ENCODE measurements around the gene PRTG. TPM values are rescaled to one million over a fixed set of nuclear protein-coding genes. Genes with fewer than 3 reads are reported as not detected.

Gene PRTG
- total RNA-seq, 1 experiment from 2014 or later, result 11.4 TPM

- 0 out of 2 replicates have a peak, but pooled peaks cover 4% of the 10 kb centered on the region for H3K36me3 ChIP-seq (ENCODE audit: control insufficient read depth, insufficient read depth, low read length)
- TF ChIP-seq SIN3A (IDR thresholded peaks at IDR 0.05; ENCODE audit: borderline replicate concordance, insufficient read depth, low read depth, low read length) (no peak), POLR2AphosphoS5 (IDR thresholded peaks at IDR 0.05; ENCODE audit: low read depth, low read length) (no peak), CTCF (IDR thresholded peaks at IDR 0.05) (no peak), REST (IDR thresholded peaks at IDR 0.05; ENCODE audit: insufficient read depth in 1 of 2, low read depth in 2 of 2, low read length in 1 of 2) (no peak), TCF7L2 (IDR thresholded peaks at IDR 0.05; ENCODE audit: low read depth, low read length) (no peak)
- in situ Hi-C loops (cut with HindIII; ENCODE audit: low pct_unique_long_range_greater_than_20kb, low sequenced_read_pairs), result no loop called here
- no peak overlapping the region for H3K27ac ChIP-seq (ENCODE audit: low read length)
- ATAC-seq, result no peak
- no peak for DNase-seq (ENCODE audit: low read depth, low spot score)
- ChIA-PET CTCF (no interaction called here), POLR2A (no interaction called here)
- H3K9me3 ChIP-seq (ENCODE audit: control insufficient read depth, insufficient read depth, low read depth, low read length), result no peaks in the 10 kb centered on the region
- intact Hi-C loops (cut with micrococcal nuclease; ENCODE audit: unreplicated experiment), result no loop called here
- H3K27me3 ChIP-seq (ENCODE audit: control insufficient read depth, insufficient read depth, low read length), result no peaks in the 10 kb centered on the region
- H3K4me1 ChIP-seq (ENCODE audit: control insufficient read depth, insufficient read depth, low read length), result no peaks in the 10 kb centered on the region
- no peak overlapping the region for H3K4me3 ChIP-seq (ENCODE audit: low read depth in 2 of 2, low read length in 2 of 2)
- BruUV-seq (replicated peaks), result no TSS peak
Observed at GRCh38 chr15:55683376-55683775, 59.6 kb downstream of the PRTG start.

GRCh38 chr15:55681631-55682030 lies 61.3 kb downstream of the PRTG start:
- H3K27ac ChIP-seq (ENCODE audit: low read length), result no peak overlapping the region
- H3K4me3 ChIP-seq (ENCODE audit: low read depth in 2 of 2, low read length in 2 of 2), result no peak overlapping the region
- TF ChIP-seq REST (IDR thresholded peaks at IDR 0.05; ENCODE audit: insufficient read depth in 1 of 2, low read depth in 2 of 2, low read length in 1 of 2) (no peak), SIN3A (IDR thresholded peaks at IDR 0.05; ENCODE audit: borderline replicate concordance, insufficient read depth, low read depth, low read length) (no peak), POLR2AphosphoS5 (IDR thresholded peaks at IDR 0.05; ENCODE audit: low read depth, low read length) (no peak), CTCF (IDR thresholded peaks at IDR 0.05) (no peak), TCF7L2 (IDR thresholded peaks at IDR 0.05; ENCODE audit: low read depth, low read length) (no peak)
- ChIA-PET CTCF (no interaction called here), POLR2A (no interaction called here)
- DNase-seq (ENCODE audit: low read depth, low spot score), result no peak
- 0 out of 2 replicates have a peak, but pooled peaks cover 4% of the 10 kb centered on the region for H3K36me3 ChIP-seq (ENCODE audit: control insufficient read depth, insufficient read depth, low read length)
- no peaks in the 10 kb centered on the region for H3K9me3 ChIP-seq (ENCODE audit: control insufficient read depth, insufficient read depth, low read depth, low read length)
- BruUV-seq (replicated peaks), result no TSS peak
- no peaks in the 10 kb centered on the region for H3K4me1 ChIP-seq (ENCODE audit: control insufficient read depth, insufficient read depth, low read length)
- intact Hi-C loops (cut with micrococcal nuclease; ENCODE audit: unreplicated experiment) (no loop called here), in situ Hi-C loops (cut with HindIII; ENCODE audit: low pct_unique_long_range_greater_than_20kb, low sequenced_read_pairs) (no loop called here)
- no peaks in the 10 kb centered on the region for H3K27me3 ChIP-seq (ENCODE audit: control insufficient read depth, insufficient read depth, low read length)
- no peak for ATAC-seq
